ENCODE data around the gene PAOX. TPM values are rescaled to one million over a fixed set of nuclear protein-coding genes. Genes with fewer than 3 reads are reported as not detected.

The PAOX gene
- total RNA-seq, 4 donors from 2014 or later, result 2.4 to 18.6 (median 8.1) TPM

DNA sequence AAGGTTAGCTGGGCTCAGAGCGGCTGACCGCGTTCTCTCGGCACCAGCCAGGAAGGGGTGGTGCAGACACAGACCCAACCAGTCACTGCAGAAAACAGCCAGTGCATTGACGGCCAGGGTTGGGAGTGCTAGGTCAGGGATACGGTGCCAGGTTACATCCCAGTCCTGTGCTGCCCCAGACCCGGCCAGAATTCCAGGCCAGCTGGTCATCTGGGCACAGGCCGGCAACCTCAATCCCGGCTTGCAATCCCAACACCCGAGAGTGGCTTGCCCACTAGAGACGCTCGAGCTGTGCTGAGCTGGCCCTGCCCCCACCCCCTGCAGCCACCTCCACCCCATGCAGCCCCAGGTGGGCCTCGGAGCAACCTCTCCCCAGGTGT is 28.1 kb upstream of the PAOX start:
- TF ChIP-seq, protein P1, sequence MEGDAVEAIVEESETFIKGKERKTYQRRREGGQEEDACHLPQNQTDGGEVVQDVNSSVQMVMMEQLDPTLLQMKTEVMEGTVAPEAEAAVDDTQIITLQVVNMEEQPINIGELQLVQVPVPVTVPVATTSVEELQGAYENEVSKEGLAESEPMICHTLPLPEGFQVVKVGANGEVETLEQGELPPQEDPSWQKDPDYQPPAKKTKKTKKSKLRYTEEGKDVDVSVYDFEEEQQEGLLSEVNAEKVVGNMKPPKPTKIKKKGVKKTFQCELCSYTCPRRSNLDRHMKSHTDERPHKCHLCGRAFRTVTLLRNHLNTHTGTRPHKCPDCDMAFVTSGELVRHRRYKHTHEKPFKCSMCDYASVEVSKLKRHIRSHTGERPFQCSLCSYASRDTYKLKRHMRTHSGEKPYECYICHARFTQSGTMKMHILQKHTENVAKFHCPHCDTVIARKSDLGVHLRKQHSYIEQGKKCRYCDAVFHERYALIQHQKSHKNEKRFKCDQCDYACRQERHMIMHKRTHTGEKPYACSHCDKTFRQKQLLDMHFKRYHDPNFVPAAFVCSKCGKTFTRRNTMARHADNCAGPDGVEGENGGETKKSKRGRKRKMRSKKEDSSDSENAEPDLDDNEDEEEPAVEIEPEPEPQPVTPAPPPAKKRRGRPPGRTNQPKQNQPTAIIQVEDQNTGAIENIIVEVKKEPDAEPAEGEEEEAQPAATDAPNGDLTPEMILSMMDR (IDR thresholded peaks at IDR 0.05; ENCODE audit: low read depth), result no peak

DNA sequence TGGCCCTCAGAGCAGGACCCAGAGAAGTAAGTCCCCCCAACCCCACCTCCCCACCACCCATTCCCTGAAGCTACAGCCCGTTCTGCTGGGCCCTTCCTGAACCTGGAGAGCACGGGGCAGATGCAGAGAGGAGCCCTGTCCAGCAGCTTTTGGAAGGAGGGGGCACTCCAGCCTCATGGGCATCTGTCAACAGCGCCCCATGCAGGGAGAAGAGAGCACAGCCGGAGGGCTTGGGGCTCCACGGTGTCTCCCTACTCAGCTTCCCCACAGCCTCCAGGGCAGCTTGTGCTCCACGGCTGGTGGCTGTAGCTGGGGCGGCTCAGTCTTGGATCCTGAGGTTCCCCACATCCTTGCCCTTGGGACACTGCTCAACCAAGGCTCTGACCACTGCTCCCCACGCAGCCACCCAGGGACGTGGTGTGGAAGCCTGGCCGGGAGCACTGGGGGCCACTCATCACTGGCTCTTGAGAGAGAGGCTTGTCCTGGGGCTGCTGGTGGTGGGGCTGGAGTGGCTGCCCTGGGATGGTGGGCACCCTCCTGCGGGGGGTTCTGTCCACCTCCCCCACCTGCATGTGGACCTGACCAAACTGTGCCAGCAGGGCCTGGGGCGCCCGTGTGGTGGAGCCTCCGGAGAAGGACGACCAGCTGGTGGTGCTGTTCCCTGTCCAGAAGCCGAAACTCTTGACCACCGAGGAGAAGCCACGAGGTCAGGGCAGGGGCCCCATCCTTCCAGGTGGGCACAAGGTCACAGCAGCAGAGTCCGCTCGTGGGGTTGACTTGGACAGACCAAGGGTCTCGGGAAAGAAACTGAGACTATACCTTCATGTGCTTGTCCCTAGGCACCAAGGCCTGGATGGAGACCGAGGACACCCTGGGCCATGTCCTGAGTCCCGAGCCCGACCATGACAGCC is 27.4 kb upstream of the PAOX start:
- TF ChIP-seq, protein P1 (IDR thresholded peaks at IDR 0.05; ENCODE audit: low read depth), result no peak

DNA sequence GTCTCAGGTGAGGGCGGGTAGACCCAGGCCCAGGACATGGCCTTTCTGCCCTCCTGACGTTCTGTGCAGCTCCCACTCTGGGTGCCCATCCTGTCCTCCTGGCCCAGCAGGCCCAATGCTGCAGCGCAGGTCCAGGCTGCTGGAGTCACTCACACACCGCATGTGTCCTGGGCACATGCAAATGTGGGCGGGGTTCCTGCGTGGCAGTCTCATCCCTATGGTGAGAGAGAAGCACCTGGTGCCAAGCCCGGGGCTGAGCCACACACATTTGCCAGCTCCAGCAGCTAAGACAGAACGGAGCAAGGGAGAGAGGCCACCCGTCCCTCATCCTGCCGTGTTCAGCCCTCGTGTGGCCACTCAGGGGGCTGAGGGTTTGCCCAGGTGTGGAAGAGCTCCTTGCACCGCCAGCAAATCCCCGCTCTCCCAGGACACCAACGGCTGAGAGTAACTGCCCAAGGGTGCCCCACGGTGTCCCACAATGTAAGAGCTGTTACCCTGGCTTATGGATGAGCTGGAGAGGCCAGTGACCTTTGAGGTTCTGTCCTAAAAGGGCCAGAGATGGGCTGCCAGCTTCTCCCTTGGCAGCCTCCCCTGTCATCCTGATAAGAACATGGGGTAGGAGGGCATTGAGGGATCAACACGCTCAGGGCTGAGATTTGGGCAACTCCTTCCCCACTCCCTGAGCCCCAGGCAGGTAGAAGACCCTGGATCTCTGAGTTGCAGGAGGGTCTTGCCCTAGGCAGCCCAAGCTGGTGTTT is 25.7 kb upstream of the PAOX start:
- TF ChIP-seq, protein P1 (IDR thresholded peaks at IDR 0.05; ENCODE audit: low read depth), result no peak

DNA sequence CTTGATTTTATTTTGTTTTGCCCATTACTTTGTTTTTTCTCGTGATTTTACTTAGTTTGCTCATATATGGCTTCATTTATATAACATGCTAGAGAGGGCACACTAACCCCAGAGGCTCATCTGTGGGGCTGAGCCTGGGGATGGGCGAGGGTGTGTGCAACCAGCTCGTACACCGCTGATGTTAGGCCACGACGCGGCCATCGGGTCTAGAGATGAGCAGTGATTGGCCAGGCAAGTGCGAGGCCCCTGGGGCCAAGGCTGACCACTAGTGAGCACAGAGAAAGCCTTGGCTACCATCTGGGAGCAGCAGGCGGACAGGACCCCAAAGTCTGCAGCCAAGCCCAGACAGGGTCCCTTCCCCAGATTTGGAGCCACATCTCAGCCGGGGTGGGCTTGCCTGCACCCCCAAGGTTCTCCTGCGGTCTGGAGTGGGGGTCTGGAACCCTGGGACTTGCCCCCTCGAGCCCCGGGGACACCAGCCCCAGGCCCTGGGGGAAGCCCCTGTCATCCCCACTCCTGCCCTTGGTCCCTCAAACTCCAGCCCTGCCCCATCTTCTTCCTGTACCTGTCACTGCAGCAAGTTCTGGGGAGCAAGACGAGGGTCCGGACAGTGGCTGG is 25.0 kb upstream of the PAOX start:
- TF ChIP-seq, protein P1 (IDR thresholded peaks at IDR 0.05; ENCODE audit: low read depth), result no peak

DNA sequence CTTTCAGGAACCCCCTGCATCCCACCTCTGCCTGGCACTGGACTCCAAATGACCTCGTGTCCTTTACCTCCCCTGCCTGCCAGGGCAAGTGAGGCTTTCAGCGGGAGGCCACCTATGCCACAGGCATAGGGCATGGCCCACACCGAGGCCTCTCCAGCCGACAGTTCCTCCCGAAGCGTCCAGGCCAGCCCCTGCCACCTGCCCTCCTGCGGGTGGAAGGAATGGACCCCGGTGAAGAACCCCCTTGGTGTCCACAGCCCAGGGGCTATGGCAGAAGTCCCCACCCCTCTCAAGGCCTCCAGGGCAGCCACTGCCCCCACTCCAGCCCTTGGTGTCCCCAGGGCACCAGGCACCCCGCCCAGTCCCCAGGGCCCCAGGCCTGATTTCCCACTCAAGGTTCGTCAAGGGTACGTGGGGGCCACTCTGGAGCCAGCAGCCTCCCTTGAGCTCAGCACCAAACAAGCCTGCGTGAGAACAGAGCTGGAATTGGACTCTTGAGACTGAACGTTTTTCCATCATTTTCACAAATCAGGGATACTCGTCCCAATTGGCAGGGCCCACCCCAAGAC is 24.3 kb upstream of the PAOX start:
- TF ChIP-seq, protein P1 (IDR thresholded peaks at IDR 0.05; ENCODE audit: low read depth), result no peak

DNA sequence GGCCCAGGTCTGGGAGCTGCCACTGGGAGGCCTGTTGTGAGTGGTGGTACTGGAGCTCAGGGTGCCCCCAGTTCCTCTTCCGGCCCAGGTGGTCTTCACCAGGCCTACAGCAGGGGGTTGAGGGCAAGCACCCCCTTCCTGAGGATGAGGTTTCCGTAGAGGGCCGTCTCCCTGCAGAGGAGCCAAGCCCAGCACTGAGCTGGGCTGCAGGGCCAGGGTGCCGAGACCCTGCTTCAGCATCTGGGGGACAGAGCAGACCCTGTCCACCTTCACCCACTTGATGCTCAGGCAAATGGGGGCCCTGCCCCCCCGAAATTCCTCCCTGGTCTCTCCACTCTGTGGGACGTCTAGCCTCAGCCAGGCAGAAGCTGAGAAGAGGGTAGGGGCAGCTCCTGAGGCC is 23.8 kb upstream of the PAOX start:
- TF ChIP-seq, protein P1 (IDR thresholded peaks at IDR 0.05; ENCODE audit: low read depth), result no peak

All from subcutaneous adipose tissue (tissue), 4 donors.